Measurements from ENCODE around the gene TBXAS1. TPM values are rescaled to one million over a fixed set of nuclear protein-coding genes. Genes with fewer than 3 reads are reported as not detected.

The TBXAS1 gene
- total and polyA plus RNA-seq, 2 donors from 2014 or later: 14.2 to 33.6 TPM

- TF ChIP-seq CTCF (IDR thresholded peaks at IDR 0.05; ENCODE audit: borderline replicate concordance, extremely low read depth, insufficient read depth): no peak
- H3K4me1 ChIP-seq (ENCODE audit: control insufficient read depth in 2 of 3, insufficient read depth in 2 of 3, low read depth in 1 of 3, low read length in 3 of 3): peaks cover 2 to 8% (median 4%) of the 10 kb centered on the region in 3 donors
- no peaks in the 10 kb centered on the region for H3K9me3 ChIP-seq (ENCODE audit: control insufficient read depth in 2 of 3, insufficient read depth in 1 of 3, low read length in 3 of 3)
- intact Hi-C loops (cut with DNase I): no loop called here
- H3K36me3 ChIP-seq (ENCODE audit: control insufficient read depth in 2 of 3, insufficient read depth in 3 of 3, low read length in 3 of 3): no peaks in the 10 kb centered on the region
- H3K4me3 ChIP-seq (ENCODE audit: low read length in 3 of 3): no peak overlapping the region
- H3K27ac ChIP-seq (ENCODE audit: low read depth in 2 of 2, low read length in 2 of 2): no peak overlapping the region
- FAIRE-seq (no peak), DNase-seq (peak in 3 of 5 donors; percentile 37 to 76 (median 59))
- H3K9ac ChIP-seq (ENCODE audit: low read length in 3 of 3): no peak overlapping the region
- no peaks in the 10 kb centered on the region for H3K27me3 ChIP-seq (ENCODE audit: control insufficient read depth, insufficient read depth, low read length)
Observed at GRCh38 chr7:139887992-139888481, 59.0 kb downstream of the TBXAS1 start.

DNA sequence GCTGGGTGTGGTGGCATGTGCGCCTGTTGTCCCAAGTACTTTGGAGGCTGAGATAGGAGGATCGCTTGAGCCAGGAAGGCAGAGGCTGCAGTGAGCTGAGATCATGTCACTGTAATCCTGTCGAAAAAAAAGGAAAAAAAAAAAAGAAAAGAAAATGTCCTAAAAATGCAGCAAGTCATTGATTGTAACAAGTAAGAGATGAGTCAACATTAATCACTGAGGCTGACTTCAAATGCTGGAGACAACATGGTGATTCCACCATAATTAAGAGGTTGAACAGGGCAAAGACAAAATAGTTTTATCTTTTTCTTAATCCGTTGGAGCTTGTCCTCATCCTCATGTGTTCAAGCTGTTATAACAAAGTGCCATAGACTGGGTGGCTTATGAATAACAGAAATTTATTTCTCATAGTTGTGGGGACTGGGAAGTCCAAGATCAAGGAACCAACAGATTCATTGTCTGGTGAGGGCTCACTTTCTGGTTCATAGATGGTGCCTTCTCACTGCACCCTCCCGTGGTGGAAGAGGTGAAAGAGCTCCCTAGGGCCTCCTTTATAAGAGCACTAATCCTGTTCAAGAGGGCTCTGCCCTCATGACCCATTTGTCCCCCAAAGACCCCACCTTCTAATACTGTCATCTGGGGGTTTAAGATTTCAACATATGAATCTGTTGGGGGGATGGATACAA, 60.3 kb downstream of the TBXAS1 start:
- no peak for FAIRE-seq
- intact Hi-C loops (cut with DNase I): no loop called here

GRCh38 chr7:139893461-139893860, 64.4 kb downstream of the TBXAS1 start:
- intact Hi-C loops (cut with DNase I): no loop called here
- no peak for TF ChIP-seq CTCF (IDR thresholded peaks at IDR 0.05; ENCODE audit: borderline replicate concordance, extremely low read depth, insufficient read depth)
- DNase-seq: peak in 1 of 5 donors; percentile 24
- H3K36me3 ChIP-seq (ENCODE audit: control insufficient read depth in 2 of 3, insufficient read depth in 3 of 3, low read length in 3 of 3): no peaks in the 10 kb centered on the region
- H3K4me3 ChIP-seq (ENCODE audit: low read length in 3 of 3): no peak overlapping the region
- no peak overlapping the region for H3K9ac ChIP-seq (ENCODE audit: low read length in 3 of 3)
- no peak for FAIRE-seq
- peaks cover 0 to 1% (median 0%) of the 10 kb centered on the region in 3 donors for H3K4me1 ChIP-seq (ENCODE audit: control insufficient read depth in 2 of 3, insufficient read depth in 2 of 3, low read depth in 1 of 3, low read length in 3 of 3)
- no peaks in the 10 kb centered on the region for H3K27me3 ChIP-seq (ENCODE audit: control insufficient read depth, insufficient read depth, low read length)
- no peaks in the 10 kb centered on the region for H3K9me3 ChIP-seq (ENCODE audit: control insufficient read depth in 2 of 3, insufficient read depth in 1 of 3, low read length in 3 of 3)
- H3K27ac ChIP-seq (ENCODE audit: low read depth in 2 of 2, low read length in 2 of 2): no peak overlapping the region

More for the DNA sequence above, 60.3 kb downstream of the TBXAS1 start:
- TF ChIP-seq CTCF (IDR thresholded peaks at IDR 0.05; ENCODE audit: borderline replicate concordance, extremely low read depth, insufficient read depth): no peak
- Histone ChIP-seq H3K4me1 (ENCODE audit: control insufficient read depth in 2 of 3, insufficient read depth in 2 of 3, low read depth in 1 of 3, low read length in 3 of 3) (peaks cover 2 to 8% (median 4%) of the 10 kb centered on the region in 3 donors), H3K36me3 (ENCODE audit: control insufficient read depth in 2 of 3, insufficient read depth in 3 of 3, low read length in 3 of 3) (no peaks in the 10 kb centered on the region), H3K4me3 (ENCODE audit: low read length in 3 of 3) (no peak overlapping the region), H3K27ac (ENCODE audit: low read depth in 2 of 2, low read length in 2 of 2) (no peak overlapping the region), H3K27me3 (ENCODE audit: control insufficient read depth, insufficient read depth, low read length) (no peaks in the 10 kb centered on the region), H3K9me3 (ENCODE audit: control insufficient read depth in 2 of 3, insufficient read depth in 1 of 3, low read length in 3 of 3) (no peaks in the 10 kb centered on the region), H3K9ac (ENCODE audit: low read length in 3 of 3) (no peak overlapping the region)
- DNase-seq: no peak

Measured in kidney (tissue), 14 donors.